HepG2 (cell line): Measurements from ENCODE around the gene TBC1D20. TPM values are rescaled to one million over a fixed set of nuclear protein-coding genes. Genes with fewer than 3 reads are reported as not detected.
A peak's percentile ranks its signal among the peaks of the same experiment; 100 is the strongest.

ENCODE experiments used
- HMGXB3 ChIP-seq: sonication (generic); formaldehyde crosslinking; IDR thresholded peaks from 2 replicates; pipeline ENCODE4 v1.4.0; 2020; ENCODE audit warnings: missing genetic modification reagents, borderline replicate concordance
- RORA ChIP-seq: sonication (generic); formaldehyde crosslinking; IDR thresholded peaks from 2 replicates; pipeline ENCODE4 v1.5.0; 2020; ENCODE audit warnings: mild to moderate bottlenecking, missing genetic modification reagents, moderate library complexity
- TRIM24 ChIP-seq: sonication (generic); formaldehyde crosslinking; IDR thresholded peaks from 2 replicates; pipeline ENCODE4 v1.8.0; 2022; ENCODE audit warnings: mild to moderate bottlenecking, missing genetic modification reagents
- ZFP36 ChIP-seq: fragments of 150-350 bp; IDR thresholded peaks from 2 replicates; pipeline ENCODE4 v1.6.1; 2018; ENCODE audit warnings: borderline replicate concordance, low read length, low read depth; ENCODE audit not compliant: partially characterized antibody
- ZNF7 ChIP-seq: IDR thresholded peaks from 2 replicates; pipeline ENCODE4 v1.6.1; 2016; ENCODE audit warnings: missing biosample characterization, missing genetic modification reagents
- ZNF780A ChIP-seq: sonication (generic); formaldehyde crosslinking; IDR thresholded peaks from 2 replicates; pipeline ENCODE4 v1.8.0; 2022; ENCODE audit warnings: mild to moderate bottlenecking, missing genetic modification reagents, moderate library complexity
- ZNF883 ChIP-seq: sonication (generic); formaldehyde crosslinking; IDR thresholded peaks from 2 replicates; pipeline ENCODE4 v1.5.1; 2020; ENCODE audit warnings: mild to moderate bottlenecking, missing genetic modification reagents; ENCODE audit errors: not compliant biosample characterization
- polyA plus RNA-seq, 8 experiments: library from polyadenylated mRNA; depleted of rRNA in 3 of 8; stranded (reverse) in 7 of 8; unstranded in 1 of 8; fragments of >200 nt; fragmentation: Illumina TruSeq in 4 of 8; extraction: Trizol in 4 of 8; gene quantifications; 2 replicates each; pipeline versions ENCODE4 v1.2.1 to v1.2.3, GENCODE V29; 2011 to 2016; ENCODE audit warnings: low read depth in 4 of 8, missing spikeins in 1 of 8, mixed read lengths in 1 of 8; ENCODE audit not compliant: insufficient read depth in 1 of 8
- total RNA-seq, 5 experiments: library from RNA; depleted of rRNA; stranded (reverse); fragments of >200 nt; fragmentation: Illumina TruSeq; extraction: Trizol; gene quantifications; 2 replicates each; pipeline ENCODE4 v1.2.3, GENCODE V29; 2016; ENCODE audit warnings: low read depth in 1 of 5
- TF ChIP-seq, protein P1 (sequence below), 2 experiments: IDR thresholded peaks; 2 replicates each; pipeline ENCODE4 v1.6.1; 2011 to 2012; ENCODE audit warnings: low read length in 2 of 2, borderline replicate concordance in 1 of 2, low read depth in 1 of 2, mild to moderate bottlenecking in 1 of 2, moderate library complexity in 1 of 2

The TBC1D20 gene
- total and polyA plus RNA-seq, 2 of the 13 experiments (the other 11 are each of a cell fraction or from before 2014, with no cell fraction given): 36.6 to 47.1 TPM

DNA sequence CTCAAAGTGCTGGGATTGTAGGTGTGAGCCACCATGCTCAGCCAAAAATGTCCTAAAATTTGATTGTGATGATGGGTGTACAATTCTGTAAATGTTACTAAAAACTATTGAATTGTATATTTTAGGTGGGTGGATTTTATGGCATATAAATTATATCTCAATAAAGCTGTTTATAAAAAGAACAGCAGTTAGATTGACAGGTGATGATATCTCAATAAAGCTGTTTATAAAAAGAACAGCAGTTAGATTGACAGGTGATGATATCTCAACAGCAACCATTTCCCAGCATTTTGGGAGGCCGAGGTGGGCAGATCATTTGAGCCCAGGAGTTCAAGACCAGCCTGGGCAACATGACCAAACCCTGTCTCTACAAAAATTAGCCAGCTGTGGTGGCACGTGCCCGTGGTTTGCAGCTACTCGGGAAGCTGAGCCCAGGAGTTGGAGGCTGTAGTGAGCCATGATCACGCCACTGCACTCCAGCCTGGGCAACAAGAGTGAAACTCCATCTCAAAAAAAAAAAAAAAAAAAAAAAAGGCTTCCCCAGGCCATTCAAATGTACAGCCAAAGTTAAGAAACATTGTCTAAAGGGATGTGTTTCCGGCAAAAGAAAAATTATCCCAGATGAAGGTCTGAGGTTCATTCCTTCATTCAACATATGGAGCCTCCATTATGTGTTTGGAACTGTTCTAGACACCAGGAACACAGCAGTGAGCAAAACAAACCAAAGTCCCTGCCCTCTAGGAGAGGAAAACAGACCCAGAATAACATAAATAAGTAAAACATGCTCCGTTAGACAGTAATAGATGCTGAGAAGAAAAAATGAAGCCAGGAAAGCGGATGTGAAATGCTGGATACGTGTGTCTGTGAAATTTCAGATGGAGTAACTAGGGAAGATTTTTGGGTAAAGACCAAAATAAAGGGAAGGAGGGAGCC, 55.9 kb downstream of the TBC1D20 start (continued):
- TF ChIP-seq ZFP36 (no peak), ZNF7 (CRISPR knock-in tag) (no peak), HMGXB3 (CRISPR knock-in tag) (no peak), RORA (CRISPR knock-in tag) (no peak), ZNF883 (CRISPR knock-in tag) (peak; percentile 8), ZNF780A (CRISPR knock-in tag) (no peak), TRIM24 (CRISPR knock-in tag) (no peak)
- TF ChIP-seq, protein P1, sequence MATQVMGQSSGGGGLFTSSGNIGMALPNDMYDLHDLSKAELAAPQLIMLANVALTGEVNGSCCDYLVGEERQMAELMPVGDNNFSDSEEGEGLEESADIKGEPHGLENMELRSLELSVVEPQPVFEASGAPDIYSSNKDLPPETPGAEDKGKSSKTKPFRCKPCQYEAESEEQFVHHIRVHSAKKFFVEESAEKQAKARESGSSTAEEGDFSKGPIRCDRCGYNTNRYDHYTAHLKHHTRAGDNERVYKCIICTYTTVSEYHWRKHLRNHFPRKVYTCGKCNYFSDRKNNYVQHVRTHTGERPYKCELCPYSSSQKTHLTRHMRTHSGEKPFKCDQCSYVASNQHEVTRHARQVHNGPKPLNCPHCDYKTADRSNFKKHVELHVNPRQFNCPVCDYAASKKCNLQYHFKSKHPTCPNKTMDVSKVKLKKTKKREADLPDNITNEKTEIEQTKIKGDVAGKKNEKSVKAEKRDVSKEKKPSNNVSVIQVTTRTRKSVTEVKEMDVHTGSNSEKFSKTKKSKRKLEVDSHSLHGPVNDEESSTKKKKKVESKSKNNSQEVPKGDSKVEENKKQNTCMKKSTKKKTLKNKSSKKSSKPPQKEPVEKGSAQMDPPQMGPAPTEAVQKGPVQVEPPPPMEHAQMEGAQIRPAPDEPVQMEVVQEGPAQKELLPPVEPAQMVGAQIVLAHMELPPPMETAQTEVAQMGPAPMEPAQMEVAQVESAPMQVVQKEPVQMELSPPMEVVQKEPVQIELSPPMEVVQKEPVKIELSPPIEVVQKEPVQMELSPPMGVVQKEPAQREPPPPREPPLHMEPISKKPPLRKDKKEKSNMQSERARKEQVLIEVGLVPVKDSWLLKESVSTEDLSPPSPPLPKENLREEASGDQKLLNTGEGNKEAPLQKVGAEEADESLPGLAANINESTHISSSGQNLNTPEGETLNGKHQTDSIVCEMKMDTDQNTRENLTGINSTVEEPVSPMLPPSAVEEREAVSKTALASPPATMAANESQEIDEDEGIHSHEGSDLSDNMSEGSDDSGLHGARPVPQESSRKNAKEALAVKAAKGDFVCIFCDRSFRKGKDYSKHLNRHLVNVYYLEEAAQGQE (IDR thresholded peaks at IDR 0.05; ENCODE audit: borderline replicate concordance in 1 of 2, low read depth in 1 of 2, low read length in 2 of 2): no peak
- TF ChIP-seq, all 625 proteins: peak for 48
